ENCODE data around the gene AHNAK.

Gene AHNAK

GRCh38 chr11:62428871-62429560 is 117.6 kb downstream of the AHNAK start (continued):
- TF ChIP-seq TOX (CRISPR knock-in tag; IDR thresholded peaks at IDR 0.05; ENCODE audit: borderline replicate concordance) = 0 out of 2 replicates have a peak, but pooled peaks have one; percentile 10
- TF ChIP-seq PATZ1 (CRISPR knock-in tag; IDR thresholded peaks at IDR 0.05; ENCODE audit: borderline replicate concordance) = no peak
- no peak for TF ChIP-seq CREB5 (CRISPR knock-in tag; IDR thresholded peaks at IDR 0.05; ENCODE audit: low read depth)
- peak; percentile 9; the same call in 1 of the 2 replicates for TF ChIP-seq ARNTL (CRISPR knock-in tag; IDR thresholded peaks at IDR 0.05; ENCODE audit: borderline replicate concordance, low read depth)
- TF ChIP-seq CSDC2 (CRISPR knock-in tag; IDR thresholded peaks at IDR 0.05) = peak; percentile 98
- peak; percentile 92; the same call in 1 of the 2 replicates for TF ChIP-seq PPARA (CRISPR knock-in tag; IDR thresholded peaks at IDR 0.05; ENCODE audit: borderline replicate concordance)
- TF ChIP-seq ZFP3 (CRISPR knock-in tag; IDR thresholded peaks at IDR 0.05) = peak; percentile 86

DNA sequence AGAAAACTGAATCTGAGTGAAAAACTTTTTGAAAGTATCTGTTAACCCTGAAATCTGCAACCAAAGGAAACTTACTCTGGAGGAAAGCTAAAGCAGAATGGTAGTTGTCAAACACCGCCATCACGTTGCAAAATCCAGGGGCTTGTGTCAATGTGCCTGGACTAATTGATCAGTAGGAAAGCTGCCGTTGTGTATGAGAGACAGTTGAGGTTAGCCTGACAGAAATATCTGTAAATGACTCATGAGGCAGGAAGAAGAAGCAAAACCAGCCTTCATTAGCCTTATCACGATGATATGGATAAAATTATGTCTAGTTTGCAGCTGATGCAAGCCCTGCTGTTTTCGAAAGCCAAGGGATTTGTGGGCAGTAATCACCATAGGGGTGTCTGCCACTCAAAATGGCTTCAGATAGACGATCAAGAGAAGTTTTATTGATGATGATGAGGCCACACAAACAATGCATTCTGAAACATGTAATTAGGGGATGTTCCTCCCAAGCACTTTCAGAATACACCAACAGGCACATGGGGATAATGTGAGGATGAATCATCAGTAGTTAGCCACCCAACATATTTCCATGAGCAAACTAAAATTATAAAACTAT is 118.9 kb downstream of the AHNAK start:
- TF ChIP-seq CSDC2 (CRISPR knock-in tag; IDR thresholded peaks at IDR 0.05) = no peak
- TF ChIP-seq, protein P1, sequence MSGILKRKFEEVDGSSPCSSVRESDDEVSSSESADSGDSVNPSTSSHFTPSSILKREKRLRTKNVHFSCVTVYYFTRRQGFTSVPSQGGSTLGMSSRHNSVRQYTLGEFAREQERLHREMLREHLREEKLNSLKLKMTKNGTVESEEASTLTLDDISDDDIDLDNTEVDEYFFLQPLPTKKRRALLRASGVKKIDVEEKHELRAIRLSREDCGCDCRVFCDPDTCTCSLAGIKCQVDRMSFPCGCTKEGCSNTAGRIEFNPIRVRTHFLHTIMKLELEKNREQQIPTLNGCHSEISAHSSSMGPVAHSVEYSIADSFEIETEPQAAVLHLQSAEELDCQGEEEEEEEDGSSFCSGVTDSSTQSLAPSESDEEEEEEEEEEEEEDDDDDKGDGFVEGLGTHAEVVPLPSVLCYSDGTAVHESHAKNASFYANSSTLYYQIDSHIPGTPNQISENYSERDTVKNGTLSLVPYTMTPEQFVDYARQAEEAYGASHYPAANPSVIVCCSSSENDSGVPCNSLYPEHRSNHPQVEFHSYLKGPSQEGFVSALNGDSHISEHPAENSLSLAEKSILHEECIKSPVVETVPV (CRISPR knock-in tag; IDR thresholded peaks at IDR 0.05) = no peak
- TF ChIP-seq PPARA (CRISPR knock-in tag; IDR thresholded peaks at IDR 0.05; ENCODE audit: borderline replicate concordance) = no peak
- no peak for TF ChIP-seq ZC3H10 (CRISPR knock-in tag; IDR thresholded peaks at IDR 0.05)
- TF ChIP-seq ESRRG (CRISPR knock-in tag; IDR thresholded peaks at IDR 0.05) = no peak
- no peak for TF ChIP-seq CREB5 (CRISPR knock-in tag; IDR thresholded peaks at IDR 0.05; ENCODE audit: low read depth)
- no peak for TF ChIP-seq RARB (CRISPR knock-in tag; IDR thresholded peaks at IDR 0.05)
- TF ChIP-seq, protein P2, sequence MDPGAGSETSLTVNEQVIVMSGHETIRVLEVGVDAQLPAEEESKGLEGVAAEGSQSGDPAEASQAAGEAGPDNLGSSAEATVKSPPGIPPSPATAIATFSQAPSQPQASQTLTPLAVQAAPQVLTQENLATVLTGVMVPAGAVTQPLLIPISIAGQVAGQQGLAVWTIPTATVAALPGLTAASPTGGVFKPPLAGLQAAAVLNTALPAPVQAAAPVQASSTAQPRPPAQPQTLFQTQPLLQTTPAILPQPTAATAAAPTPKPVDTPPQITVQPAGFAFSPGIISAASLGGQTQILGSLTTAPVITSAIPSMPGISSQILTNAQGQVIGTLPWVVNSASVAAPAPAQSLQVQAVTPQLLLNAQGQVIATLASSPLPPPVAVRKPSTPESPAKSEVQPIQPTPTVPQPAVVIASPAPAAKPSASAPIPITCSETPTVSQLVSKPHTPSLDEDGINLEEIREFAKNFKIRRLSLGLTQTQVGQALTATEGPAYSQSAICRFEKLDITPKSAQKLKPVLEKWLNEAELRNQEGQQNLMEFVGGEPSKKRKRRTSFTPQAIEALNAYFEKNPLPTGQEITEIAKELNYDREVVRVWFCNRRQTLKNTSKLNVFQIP (CRISPR knock-in tag; IDR thresholded peaks at IDR 0.05; ENCODE audit: borderline replicate concordance, low read depth) = no peak
- TF ChIP-seq ISL1 (CRISPR knock-in tag; IDR thresholded peaks at IDR 0.05) = peak; percentile 34
- TF ChIP-seq ZNF8 (CRISPR knock-in tag; IDR thresholded peaks at IDR 0.05) = no peak
- no peak for TF ChIP-seq PATZ1 (CRISPR knock-in tag; IDR thresholded peaks at IDR 0.05; ENCODE audit: borderline replicate concordance)
- TF ChIP-seq TCF4 (CRISPR knock-in tag; IDR thresholded peaks at IDR 0.05; ENCODE audit: borderline replicate concordance) = peak; percentile 63
- no peak for TF ChIP-seq ZFP3 (CRISPR knock-in tag; IDR thresholded peaks at IDR 0.05)
- no peak for TF ChIP-seq ARNTL (CRISPR knock-in tag; IDR thresholded peaks at IDR 0.05; ENCODE audit: borderline replicate concordance, low read depth)
- TF ChIP-seq ZNF70 (CRISPR knock-in tag; IDR thresholded peaks at IDR 0.05) = no peak
- no peak for TF ChIP-seq OSR1 (CRISPR knock-in tag; IDR thresholded peaks at IDR 0.05)
- 0 out of 2 replicates have a peak, but pooled peaks have one; percentile 45 for TF ChIP-seq ZNF565 (CRISPR knock-in tag; conservative IDR thresholded peaks at IDR 0.05; ENCODE audit: low read depth)
- TF ChIP-seq TSHZ2 (CRISPR knock-in tag; IDR thresholded peaks at IDR 0.05) = peak; percentile 71
- no peak for TF ChIP-seq TOX (CRISPR knock-in tag; IDR thresholded peaks at IDR 0.05; ENCODE audit: borderline replicate concordance)
- no peak for TF ChIP-seq ZFP30 (CRISPR knock-in tag; IDR thresholded peaks at IDR 0.05)
- no peak for TF ChIP-seq BACH2 (CRISPR knock-in tag; IDR thresholded peaks at IDR 0.05; ENCODE audit: borderline replicate concordance)
- TF ChIP-seq GLIS3 (CRISPR knock-in tag; IDR thresholded peaks at IDR 0.05) = 0 out of 2 replicates have a peak, but pooled peaks have one; percentile 46
- 0 out of 2 replicates have a peak, but pooled peaks have one; percentile 29 for TF ChIP-seq SNAI2 (CRISPR knock-in tag; IDR thresholded peaks at IDR 0.05)
- peak; percentile 3; the same call in 2 of the 3 replicates for ATAC-seq

All from SK-N-SH treated with all-trans-retinoic acid at 6 μM for 48 hours (cell line).